Measurements from ENCODE around the gene PODNL1. TPM values are rescaled to one million over a fixed set of nuclear protein-coding genes. Genes with fewer than 3 reads are reported as not detected.

Gene PODNL1
- total RNA-seq, 1 donor from 2014 or later, result 2.7 TPM

DNA sequence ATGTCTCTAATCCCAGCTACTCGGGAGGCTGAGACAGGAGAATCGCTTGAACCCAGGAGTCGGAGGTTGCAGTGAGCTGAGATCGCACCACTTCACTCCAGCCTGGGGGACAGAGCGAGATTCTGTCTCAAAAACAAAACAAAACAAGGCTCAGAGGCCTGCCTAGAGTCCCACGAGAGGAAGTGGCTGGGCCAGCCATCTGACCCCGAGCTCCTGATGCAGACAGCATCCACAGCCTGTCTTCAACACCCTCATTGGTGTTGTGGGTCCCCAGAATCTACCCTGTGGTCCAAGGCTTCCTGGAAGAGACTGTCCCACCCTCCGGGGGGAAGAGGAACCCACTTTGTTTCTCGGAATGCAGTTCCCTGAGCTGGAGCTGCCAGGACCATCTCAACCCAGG, 43.2 kb upstream of the PODNL1 start:
- Histone ChIP-seq H3K27me3 (ENCODE audit: low read depth) (no peaks in the 10 kb centered on the region), H3K4me1 (peaks cover 36% of the 10 kb centered on the region), H3K4me3 (no peak overlapping the region), H3K9me3 (no peaks in the 10 kb centered on the region), H3K36me3 (peaks cover 12% of the 10 kb centered on the region), H3K27ac (no peak overlapping the region)
- TF ChIP-seq, protein P1, sequence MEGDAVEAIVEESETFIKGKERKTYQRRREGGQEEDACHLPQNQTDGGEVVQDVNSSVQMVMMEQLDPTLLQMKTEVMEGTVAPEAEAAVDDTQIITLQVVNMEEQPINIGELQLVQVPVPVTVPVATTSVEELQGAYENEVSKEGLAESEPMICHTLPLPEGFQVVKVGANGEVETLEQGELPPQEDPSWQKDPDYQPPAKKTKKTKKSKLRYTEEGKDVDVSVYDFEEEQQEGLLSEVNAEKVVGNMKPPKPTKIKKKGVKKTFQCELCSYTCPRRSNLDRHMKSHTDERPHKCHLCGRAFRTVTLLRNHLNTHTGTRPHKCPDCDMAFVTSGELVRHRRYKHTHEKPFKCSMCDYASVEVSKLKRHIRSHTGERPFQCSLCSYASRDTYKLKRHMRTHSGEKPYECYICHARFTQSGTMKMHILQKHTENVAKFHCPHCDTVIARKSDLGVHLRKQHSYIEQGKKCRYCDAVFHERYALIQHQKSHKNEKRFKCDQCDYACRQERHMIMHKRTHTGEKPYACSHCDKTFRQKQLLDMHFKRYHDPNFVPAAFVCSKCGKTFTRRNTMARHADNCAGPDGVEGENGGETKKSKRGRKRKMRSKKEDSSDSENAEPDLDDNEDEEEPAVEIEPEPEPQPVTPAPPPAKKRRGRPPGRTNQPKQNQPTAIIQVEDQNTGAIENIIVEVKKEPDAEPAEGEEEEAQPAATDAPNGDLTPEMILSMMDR (IDR thresholded peaks at IDR 0.05), result no peak
- intact Hi-C loops (cut with DNase I), result no loop called here
- no peak for DNase-seq
- no peak for ATAC-seq

DNA sequence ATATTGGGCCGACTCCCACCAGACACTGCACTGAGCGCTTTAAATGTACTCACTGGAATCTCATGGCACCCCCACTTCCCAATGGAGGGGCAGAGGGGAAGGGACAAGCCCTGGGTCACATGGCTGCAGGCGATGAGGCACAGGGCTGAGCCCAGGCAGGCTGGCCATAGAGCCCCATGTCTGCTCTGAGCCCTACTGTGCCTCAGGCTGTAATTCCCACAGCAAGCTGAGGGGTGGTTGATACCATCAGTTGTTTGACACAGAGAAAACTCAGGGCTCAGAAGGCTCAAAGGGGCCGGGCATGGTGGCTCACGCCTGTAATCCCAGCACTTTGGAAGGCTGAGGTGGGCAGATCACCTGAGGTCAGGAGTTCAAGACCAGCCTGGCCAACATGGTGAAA, 42.8 kb upstream of the PODNL1 start:
- Histone ChIP-seq H3K27ac (no peak overlapping the region), H3K27me3 (ENCODE audit: low read depth) (no peaks in the 10 kb centered on the region), H3K4me1 (peaks cover 31% of the 10 kb centered on the region), H3K4me3 (no peak overlapping the region), H3K9me3 (no peaks in the 10 kb centered on the region), H3K36me3 (peaks cover 17% of the 10 kb centered on the region)
- intact Hi-C loops (cut with DNase I), result no loop called here
- DNase-seq (no peak), ATAC-seq (no peak)
- TF ChIP-seq, protein P1 (IDR thresholded peaks at IDR 0.05), result no peak

DNA sequence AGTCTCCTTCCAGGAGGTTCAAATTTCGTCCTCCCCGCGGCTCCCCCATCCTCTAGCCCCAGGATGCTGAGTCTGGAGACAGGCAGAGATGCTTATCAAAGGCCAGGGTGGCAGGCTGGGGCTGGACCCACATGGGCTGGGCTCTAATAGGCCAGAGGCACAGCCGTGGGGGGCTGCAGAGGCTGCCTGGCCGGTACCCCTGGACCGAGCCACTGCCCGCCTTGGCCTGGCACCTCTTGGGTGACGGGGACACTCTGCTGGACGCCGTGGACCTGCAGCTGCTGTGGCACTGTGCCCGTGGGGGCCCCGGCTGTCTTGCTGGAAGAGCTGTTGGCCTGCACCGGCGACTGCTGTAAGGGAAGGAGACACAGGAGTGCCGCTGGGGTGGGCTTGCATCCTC, 42.1 kb upstream of the PODNL1 start:
- no peaks in the 10 kb centered on the region for H3K27me3 ChIP-seq (ENCODE audit: low read depth)
- no peak overlapping the region for H3K27ac ChIP-seq
- H3K9me3 ChIP-seq, result no peaks in the 10 kb centered on the region
- DNase-seq (no peak), ATAC-seq (no peak)
- peaks cover 24% of the 10 kb centered on the region for H3K4me1 ChIP-seq
- H3K36me3 ChIP-seq, result peaks cover 22% of the 10 kb centered on the region
- H3K4me3 ChIP-seq, result no peak overlapping the region
- TF ChIP-seq, protein P1 (IDR thresholded peaks at IDR 0.05), result no peak
- intact Hi-C loops (cut with DNase I), result no loop called here

DNA sequence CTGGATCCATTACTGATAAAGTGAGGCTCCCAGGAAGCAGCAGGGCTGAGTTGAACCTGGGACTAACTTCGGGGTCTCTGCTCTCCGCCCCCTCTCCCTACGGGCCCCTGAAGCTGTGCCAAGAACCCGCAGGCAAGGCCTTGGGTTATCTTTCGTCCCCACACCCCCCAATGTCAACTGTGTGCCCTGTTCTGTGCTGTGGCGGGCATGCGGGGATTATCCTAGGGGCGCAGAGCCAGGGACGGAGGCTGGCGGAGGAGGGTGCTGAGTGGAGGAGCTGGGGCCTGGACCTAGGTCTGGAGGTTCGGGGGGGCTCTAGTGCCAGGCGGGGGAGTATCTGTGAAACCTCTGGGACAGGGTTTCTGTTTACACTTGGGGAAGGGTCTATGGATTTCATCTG, 41.5 kb upstream of the PODNL1 start:
- Histone ChIP-seq H3K9me3 (no peaks in the 10 kb centered on the region), H3K36me3 (peaks cover 22% of the 10 kb centered on the region)
- intact Hi-C loops (cut with DNase I), result no loop called here

DNA sequence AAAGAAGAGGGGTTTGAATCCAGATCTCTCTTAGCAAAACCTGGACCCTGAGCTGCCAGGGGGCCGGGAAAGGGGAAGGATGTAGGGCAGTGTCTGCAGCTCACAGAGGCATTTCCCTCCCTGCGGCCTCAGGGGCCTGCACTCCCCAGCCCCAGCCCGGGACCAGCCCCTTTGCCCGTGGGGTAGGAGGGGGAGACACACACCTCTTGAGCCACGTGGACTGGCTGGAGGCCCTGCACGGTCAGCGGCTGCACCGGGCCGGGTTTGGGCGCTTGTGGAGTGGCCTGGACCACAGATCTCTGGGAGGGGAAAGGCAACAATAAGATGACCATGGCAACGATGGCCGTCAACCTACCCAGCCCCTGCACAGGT, 41.0 kb upstream of the PODNL1 start:
- Histone ChIP-seq H3K27me3 (ENCODE audit: low read depth) (no peaks in the 10 kb centered on the region), H3K27ac (peak overlapping the region; percentile 77), H3K36me3 (peaks cover 22% of the 10 kb centered on the region), H3K4me3 (peak overlapping the region; percentile 57), H3K9me3 (no peaks in the 10 kb centered on the region), H3K4me1 (peaks cover 17% of the 10 kb centered on the region)
- TF ChIP-seq, protein P1 (IDR thresholded peaks at IDR 0.05), result no peak
- intact Hi-C loops (cut with DNase I), result no loop called here
- no peak for DNase-seq
- peak; percentile 4 to 10 for ATAC-seq

More for the DNA sequence above, 41.5 kb upstream of the PODNL1 start:
- H3K4me1 ChIP-seq, result peaks cover 20% of the 10 kb centered on the region
- no peaks in the 10 kb centered on the region for H3K27me3 ChIP-seq (ENCODE audit: low read depth)
- peak overlapping the region; percentile 57 for H3K4me3 ChIP-seq
- peak overlapping the region; percentile 77 for H3K27ac ChIP-seq
- DNase-seq, result no peak
- TF ChIP-seq, protein P1 (IDR thresholded peaks at IDR 0.05), result no peak
- ATAC-seq, result no peak
